ENCODE results near the gene COL6A3.

Gene COL6A3

GRCh38 chr2:237282568-237283128 is 131.3 kb downstream of the COL6A3 start:
- H3K27me3 ChIP-seq, result peaks cover 28% of the 10 kb centered on the region
- no peaks in the 10 kb centered on the region for H3K9me3 ChIP-seq
- TF ChIP-seq CTCF (IDR thresholded peaks at IDR 0.05), result no peak
- H3K4me1 ChIP-seq (ENCODE audit: control insufficient read depth in 1 of 2, insufficient read depth in 1 of 2, low read depth in 1 of 2, low read length in 1 of 2), result no peaks in the 10 kb centered on the region
- H3K27ac ChIP-seq, result no peak overlapping the region
- H3K4me3 ChIP-seq (ENCODE audit: low read depth in 1 of 2, low read length in 1 of 2), result no peak overlapping the region
- H3K36me3 ChIP-seq, result no peaks in the 10 kb centered on the region

- no peaks in the 10 kb centered on the region for H3K9me3 ChIP-seq
- no peak for TF ChIP-seq CTCF (IDR thresholded peaks at IDR 0.05)
- H3K4me1 ChIP-seq (ENCODE audit: control insufficient read depth in 1 of 2, insufficient read depth in 1 of 2, low read depth in 1 of 2, low read length in 1 of 2), result no peaks in the 10 kb centered on the region
- H3K27me3 ChIP-seq, result peaks cover 28% of the 10 kb centered on the region
- H3K27ac ChIP-seq, result no peak overlapping the region
- no peaks in the 10 kb centered on the region for H3K36me3 ChIP-seq
- H3K4me3 ChIP-seq (ENCODE audit: low read depth in 1 of 2, low read length in 1 of 2), result no peak overlapping the region
These were observed 132.1 kb downstream of the COL6A3 start for GRCh38 chr2:237281836-237282306.

GRCh38 chr2:237280939-237281338 is 133.0 kb downstream of the COL6A3 start:
- H3K36me3 ChIP-seq, result no peaks in the 10 kb centered on the region
- H3K27ac ChIP-seq, result no peak overlapping the region
- H3K9me3 ChIP-seq, result no peaks in the 10 kb centered on the region
- no peak overlapping the region for H3K4me3 ChIP-seq (ENCODE audit: low read depth in 1 of 2, low read length in 1 of 2)
- H3K4me1 ChIP-seq (ENCODE audit: control insufficient read depth in 1 of 2, insufficient read depth in 1 of 2, low read depth in 1 of 2, low read length in 1 of 2), result no peaks in the 10 kb centered on the region
- peaks cover 28% of the 10 kb centered on the region for H3K27me3 ChIP-seq
- no peak for TF ChIP-seq CTCF (IDR thresholded peaks at IDR 0.05)

GRCh38 chr2:237280229-237280628 is 133.7 kb downstream of the COL6A3 start:
- Histone ChIP-seq H3K27ac (no peak overlapping the region), H3K36me3 (no peaks in the 10 kb centered on the region), H3K4me3 (ENCODE audit: low read depth in 1 of 2, low read length in 1 of 2) (no peak overlapping the region), H3K9me3 (no peaks in the 10 kb centered on the region), H3K27me3 (peaks cover 28% of the 10 kb centered on the region), H3K4me1 (ENCODE audit: control insufficient read depth in 1 of 2, insufficient read depth in 1 of 2, low read depth in 1 of 2, low read length in 1 of 2) (no peaks in the 10 kb centered on the region)
- TF ChIP-seq CTCF (IDR thresholded peaks at IDR 0.05), result no peak

- Histone ChIP-seq H3K36me3 (no peaks in the 10 kb centered on the region), H3K9me3 (no peaks in the 10 kb centered on the region), H3K4me1 (ENCODE audit: control insufficient read depth in 1 of 2, insufficient read depth in 1 of 2, low read depth in 1 of 2, low read length in 1 of 2) (no peaks in the 10 kb centered on the region), H3K27ac (no peak overlapping the region), H3K4me3 (ENCODE audit: low read depth in 1 of 2, low read length in 1 of 2) (no peak overlapping the region), H3K27me3 (peaks cover 28% of the 10 kb centered on the region)
- no peak for TF ChIP-seq CTCF (IDR thresholded peaks at IDR 0.05)
These were observed 134.8 kb downstream of the COL6A3 start for GRCh38 chr2:237279012-237279768.

Data from neutrophil (primary cell).